NCI-H2196 treated with DMSO at 0.1 percent for 48 hours (cell line): ENCODE measurements around the gene TMEM238.
"Not testable (repeated sequence)": the region's sequence is repeated elsewhere in the genome, so short reads cannot be mapped to it uniquely, and the experiment has no call there.

Source experiments
- DNase-seq: peaks from one replicate; lab custom pipeline; 2025; ENCODE audit not compliant: unreplicated experiment; lab: John Stamatoyannopoulos, UW

The TMEM238 gene

GRCh38 chr19:55384131-55384919 lies at the start of gene TMEM238:
TMEM238 (minus strand) TSS chr19:55384292; CDS start chr19:55384259, 33 bp downstream.
- DNase-seq: peak; percentile 22

DNA sequence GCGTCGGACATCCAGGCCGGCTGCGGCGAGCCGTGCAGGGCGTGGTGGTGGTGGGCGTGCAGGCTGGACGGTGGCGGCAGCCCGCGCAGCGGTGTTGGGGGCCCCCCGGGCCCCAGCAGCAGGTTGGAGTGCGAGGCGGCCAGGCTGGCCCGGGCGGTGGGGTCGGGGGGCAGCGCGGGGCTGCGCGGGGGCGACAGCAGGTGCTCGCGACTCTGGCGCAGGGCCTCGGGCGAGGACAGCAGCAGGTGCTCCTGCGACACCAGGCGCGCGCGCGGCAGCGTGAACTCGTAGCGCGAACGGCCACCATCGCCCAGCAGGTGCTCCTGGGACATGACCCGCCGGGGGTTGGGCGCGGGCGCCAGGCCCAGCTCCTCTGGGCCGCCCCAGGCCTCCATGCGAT lies 49.2 kb upstream of the TMEM238 start:
- DNase-seq: no peak

GRCh38 chr19:55432241-55432959 lies 48.3 kb upstream of the TMEM238 start:
- DNase-seq: no peak

- DNase-seq: no peak
Observed at GRCh38 chr19:55431183-55431582, 47.1 kb upstream of the TMEM238 start.

GRCh38 chr19:55426042-55426441 lies 42.0 kb upstream of the TMEM238 start:
- no peak for DNase-seq

GRCh38 chr19:55424518-55424917 lies 40.4 kb upstream of the TMEM238 start:
- no peak for DNase-seq

DNA sequence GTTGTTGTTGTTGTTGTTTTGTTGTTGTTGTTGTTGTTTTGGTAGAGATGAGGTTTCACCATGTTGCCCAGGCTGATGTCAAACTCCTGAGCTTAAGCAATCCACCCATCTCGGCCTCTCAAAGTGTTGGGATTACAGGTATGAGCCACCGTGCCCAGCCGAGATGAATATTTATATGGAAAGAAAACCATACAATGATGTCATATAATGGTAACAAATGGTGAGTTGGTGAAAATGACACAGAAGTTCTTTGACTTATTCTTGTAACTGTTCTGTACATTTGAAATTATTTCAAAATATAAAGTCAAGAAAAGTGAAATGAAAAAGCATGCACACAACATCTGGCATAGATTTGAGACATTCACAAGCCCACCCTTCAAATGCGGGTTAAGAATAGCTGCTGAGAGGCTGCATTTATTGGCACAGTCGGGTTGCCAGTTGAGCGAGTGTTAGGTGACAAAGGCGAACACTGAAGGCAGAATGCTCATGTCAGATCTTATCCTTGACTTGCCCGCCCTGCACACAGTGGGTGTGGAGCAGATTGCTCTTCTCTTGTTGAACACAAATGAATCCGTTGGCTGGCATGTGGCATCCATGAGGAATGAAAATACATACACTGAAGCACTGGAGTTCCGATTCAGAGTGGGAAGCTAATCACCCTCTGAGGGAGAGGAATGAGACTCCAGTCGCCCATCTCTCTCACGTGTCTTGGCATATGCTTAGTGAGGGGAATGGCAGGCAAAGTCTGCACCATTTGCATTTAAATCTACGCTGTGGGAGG lies 39.3 kb upstream of the TMEM238 start:
- DNase-seq: no peak

DNA sequence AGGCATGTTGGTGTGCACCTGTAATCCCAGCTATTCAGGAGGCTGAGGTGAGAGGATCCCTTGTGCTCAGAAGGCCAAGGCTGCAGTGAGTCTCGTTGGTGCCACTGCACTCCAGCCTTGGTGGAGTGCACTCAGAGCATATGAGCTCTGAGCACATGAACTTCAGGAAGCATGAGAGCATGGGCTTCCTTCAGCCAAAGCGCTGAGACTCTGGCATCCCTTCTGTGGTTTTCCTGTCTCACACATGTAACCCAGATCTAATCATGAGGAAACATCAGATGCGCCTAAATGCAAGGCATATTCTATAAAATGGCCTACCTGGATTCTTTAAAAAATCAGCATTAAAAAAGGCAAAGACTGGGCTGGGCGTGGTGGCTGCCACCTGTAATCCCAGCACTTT lies 37.2 kb upstream of the TMEM238 start:
- DNase-seq: not testable (repeated sequence)

GRCh38 chr19:55419624-55420236 lies 35.6 kb upstream of the TMEM238 start:
- DNase-seq: no peak

DNA sequence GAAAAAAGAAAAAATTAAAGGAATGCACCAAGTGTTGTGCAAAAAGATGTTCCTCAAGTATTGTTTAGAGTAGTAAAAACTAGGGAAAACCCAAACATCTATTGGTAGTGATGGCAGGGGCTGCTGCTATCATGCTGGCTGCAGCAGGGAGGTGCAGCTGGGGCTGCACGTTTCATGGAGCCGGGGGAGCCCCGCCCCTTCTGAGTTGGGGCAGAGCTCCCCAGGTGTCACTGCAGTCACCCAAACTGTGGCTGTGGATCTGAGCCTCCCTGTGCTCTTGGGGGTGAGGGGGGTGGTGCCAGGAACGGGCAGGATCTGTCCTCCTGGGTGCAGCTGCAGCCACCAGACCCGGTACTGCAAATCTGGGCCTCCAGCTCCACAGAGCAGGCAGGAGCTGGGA lies 35.0 kb upstream of the TMEM238 start:
- no peak for DNase-seq

GRCh38 chr19:55418185-55418584 lies 34.1 kb upstream of the TMEM238 start:
- DNase-seq: peak; percentile 41

GRCh38 chr19:55410168-55410567 lies 26.1 kb upstream of the TMEM238 start:
- no peak for DNase-seq

DNA sequence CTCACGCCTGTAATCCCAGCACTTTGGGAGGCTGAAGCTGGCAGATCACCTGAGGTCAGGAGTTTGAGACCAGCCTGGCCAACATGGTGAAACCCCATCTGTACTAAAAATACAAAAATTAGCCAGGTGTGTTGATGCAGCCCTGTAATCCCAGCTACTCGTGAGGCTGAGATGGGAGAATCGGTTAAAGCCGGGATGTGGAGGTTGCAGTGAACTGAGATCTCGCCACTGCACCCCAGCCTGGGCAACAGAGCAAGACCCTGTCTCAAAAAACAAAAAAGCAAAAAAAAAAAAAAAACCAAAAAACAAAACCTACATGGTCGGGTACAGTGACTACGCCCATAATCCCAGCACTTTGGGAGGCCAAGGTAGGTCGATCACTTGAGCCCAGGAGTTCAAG lies 25.1 kb upstream of the TMEM238 start:
- not testable (repeated sequence) for DNase-seq

DNA sequence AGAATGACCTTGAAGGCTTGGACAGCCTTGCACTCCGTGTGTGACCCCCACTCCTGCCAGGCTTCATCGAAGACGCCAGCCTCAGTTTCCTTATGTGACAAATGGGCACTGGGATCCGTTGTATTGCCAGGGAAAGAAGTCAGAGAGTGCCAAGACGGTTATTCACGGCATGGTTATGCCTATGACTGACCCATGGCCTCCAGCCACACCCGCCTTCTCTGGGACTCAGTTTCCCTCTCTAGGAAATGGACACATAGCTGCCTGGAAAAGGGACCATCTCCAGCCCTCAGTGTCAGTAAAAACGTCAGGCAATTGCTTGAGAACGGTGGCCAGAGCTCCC lies 24.4 kb upstream of the TMEM238 start:
- DNase-seq: no peak

- peak; percentile 98 for DNase-seq
Observed at GRCh38 chr19:55407800-55408532, 23.9 kb upstream of the TMEM238 start.

DNA sequence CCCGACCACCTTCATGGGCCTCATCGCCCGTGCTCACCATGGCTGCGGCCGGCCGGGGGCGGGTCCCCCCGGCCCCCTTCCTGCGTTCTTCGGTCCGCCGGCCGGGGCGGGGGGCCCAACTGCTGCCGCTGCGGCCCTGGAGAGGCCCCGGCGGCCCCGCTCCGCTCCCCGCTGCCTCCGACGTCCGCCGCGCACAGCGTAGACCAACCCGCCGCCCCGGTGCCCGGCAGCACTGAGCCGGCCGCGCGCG lies 23.4 kb upstream of the TMEM238 start, which contains the start of gene UBE2S:
Gene UBE2S, minus strand, starts transcription at position 239 of the 250 bp plus-strand sequence. Its CDS starts 199 bp downstream, at position 40.
- DNase-seq: not testable (repeated sequence)

DNA sequence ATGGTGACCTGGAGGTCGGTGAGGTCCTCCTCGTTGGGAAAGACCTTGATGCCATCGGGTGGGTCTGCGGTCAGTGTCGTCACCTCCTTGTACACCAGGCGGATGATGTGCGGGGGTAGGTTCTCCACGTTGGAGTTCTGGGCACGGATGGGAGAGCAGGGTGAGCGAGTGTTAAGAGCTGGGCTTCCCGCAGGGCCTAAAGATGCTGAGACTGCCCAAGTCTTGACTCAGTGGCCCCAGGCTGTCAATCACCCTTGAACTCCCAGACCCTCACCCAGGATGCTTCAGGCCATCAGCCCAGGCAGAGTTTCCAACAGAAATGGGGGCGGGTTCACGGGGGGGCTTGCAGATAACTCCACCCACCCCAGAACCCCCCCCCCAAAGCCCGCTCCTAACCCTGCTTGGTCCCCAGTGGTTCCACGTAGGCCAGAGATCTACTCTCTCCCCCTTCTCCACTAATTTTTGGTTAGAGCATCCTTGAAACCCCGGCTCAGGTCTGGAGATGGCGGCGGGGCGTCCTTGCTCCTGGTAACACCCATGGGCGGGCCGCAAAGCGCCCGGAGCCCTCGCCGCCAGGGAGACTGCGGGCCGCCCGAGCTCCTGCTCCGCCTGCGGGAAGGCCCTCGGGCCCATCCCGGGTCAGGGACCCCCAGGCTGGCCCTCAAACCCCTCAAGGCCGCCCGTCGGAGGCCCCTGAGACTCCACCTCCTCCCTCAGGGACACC lies 22.9 kb upstream of the TMEM238 start:
- no peak for DNase-seq

DNA sequence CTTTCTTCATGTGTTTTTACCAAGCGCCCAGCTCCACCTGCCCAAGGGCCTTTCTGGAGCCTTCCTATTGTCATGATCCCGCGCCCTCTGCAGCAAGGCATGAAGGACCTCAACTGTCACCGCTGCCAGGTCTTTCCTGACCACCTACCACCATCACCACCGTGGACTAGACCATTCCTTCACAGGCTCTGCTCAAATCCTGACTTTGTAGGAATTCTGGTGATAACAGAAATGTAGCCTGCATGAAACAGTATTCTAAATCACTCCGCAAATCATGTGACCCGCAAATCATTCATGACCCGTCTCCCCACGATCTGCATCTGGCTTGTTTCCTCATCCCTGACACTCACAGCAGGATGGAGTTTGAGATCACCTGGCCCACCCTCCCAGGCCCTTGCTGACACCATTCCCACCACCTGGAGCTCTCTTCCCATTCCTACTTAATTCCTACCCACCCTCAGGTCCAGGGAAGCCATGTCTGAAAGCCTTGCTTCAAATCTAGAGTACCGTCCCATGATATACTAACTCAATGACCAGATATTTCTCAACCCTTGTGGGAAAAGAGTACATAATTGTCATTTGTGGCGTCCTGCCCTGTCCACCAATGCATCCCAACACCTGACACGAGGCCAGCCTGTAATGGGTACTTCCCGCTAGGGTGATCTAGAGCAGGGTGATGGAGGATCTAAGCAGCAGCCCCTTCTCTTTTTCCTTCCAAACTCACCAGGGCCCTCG lies 22.2 kb upstream of the TMEM238 start:
- no peak for DNase-seq

DNA sequence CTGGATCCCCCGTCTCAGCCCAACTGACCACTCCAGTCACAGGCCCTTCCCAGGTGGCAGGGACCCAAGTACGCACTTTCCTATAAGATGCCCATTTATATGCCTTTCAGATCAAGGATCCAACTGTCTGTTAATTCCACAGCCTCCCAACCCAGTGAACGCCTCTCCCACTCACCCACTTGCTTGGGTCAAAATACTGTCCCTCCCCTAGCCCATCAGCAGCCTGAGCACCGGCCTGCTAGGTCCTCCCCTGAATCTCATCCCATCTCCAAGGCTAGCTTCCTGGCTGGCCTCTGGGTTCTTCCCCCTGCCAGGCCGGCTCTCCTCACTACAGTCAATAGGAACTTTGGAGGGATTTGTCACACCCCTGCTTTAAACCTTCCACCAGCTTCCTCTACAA lies 21.5 kb upstream of the TMEM238 start:
- DNase-seq: no peak
